Subcutaneous abdominal adipose tissue (tissue), 5 donors: ENCODE data around the gene ADGRA1.

Source experiments
- H3K27ac ChIP-seq: one replicate; pipeline ENCODE4 v1.7.0; 2013; ENCODE audit warnings: low read depth, mild to moderate bottlenecking, inconsistent platforms, low read length, moderate library complexity
- H3K27me3 ChIP-seq, 5 donors: one replicate each; pipeline ENCODE4 v1.7.0; 2013; ENCODE audit warnings: low read length in 5 of 5, inconsistent platforms in 1 of 5; ENCODE audit not compliant: control insufficient read depth in 5 of 5, insufficient read depth in 4 of 5
- H3K36me3 ChIP-seq, 5 donors: one replicate each; pipeline ENCODE4 v1.7.0; 2013; ENCODE audit warnings: low read length in 5 of 5; ENCODE audit not compliant: control insufficient read depth in 5 of 5, insufficient read depth in 5 of 5
- H3K4me1 ChIP-seq, 5 donors: one replicate each; pipeline ENCODE4 v1.7.0; 2013; ENCODE audit warnings: low read length in 5 of 5, mild to moderate bottlenecking in 3 of 5, moderate library complexity in 1 of 5; ENCODE audit not compliant: control insufficient read depth in 5 of 5, insufficient read depth in 5 of 5
- H3K4me3 ChIP-seq, 5 donors: one replicate each; pipeline ENCODE4 v1.7.0; 2013; ENCODE audit warnings: low read length in 5 of 5, low read depth in 1 of 5
- H3K9ac ChIP-seq, 5 donors: one replicate each; pipeline ENCODE4 v1.7.0; 2013; ENCODE audit warnings: low read length in 5 of 5, mild to moderate bottlenecking in 4 of 5, moderate library complexity in 3 of 5
- H3K9me3 ChIP-seq, 5 donors: one replicate each; pipeline ENCODE4 v1.7.0; 2013; ENCODE audit warnings: low read length in 5 of 5; ENCODE audit not compliant: control insufficient read depth in 5 of 5
- donor health status: healthy.
- donor health status: healthy.
- donor health status: healthy.
- donor health status: healthy.
- donor health status: healthy.

ADGRA1 gene

DNA sequence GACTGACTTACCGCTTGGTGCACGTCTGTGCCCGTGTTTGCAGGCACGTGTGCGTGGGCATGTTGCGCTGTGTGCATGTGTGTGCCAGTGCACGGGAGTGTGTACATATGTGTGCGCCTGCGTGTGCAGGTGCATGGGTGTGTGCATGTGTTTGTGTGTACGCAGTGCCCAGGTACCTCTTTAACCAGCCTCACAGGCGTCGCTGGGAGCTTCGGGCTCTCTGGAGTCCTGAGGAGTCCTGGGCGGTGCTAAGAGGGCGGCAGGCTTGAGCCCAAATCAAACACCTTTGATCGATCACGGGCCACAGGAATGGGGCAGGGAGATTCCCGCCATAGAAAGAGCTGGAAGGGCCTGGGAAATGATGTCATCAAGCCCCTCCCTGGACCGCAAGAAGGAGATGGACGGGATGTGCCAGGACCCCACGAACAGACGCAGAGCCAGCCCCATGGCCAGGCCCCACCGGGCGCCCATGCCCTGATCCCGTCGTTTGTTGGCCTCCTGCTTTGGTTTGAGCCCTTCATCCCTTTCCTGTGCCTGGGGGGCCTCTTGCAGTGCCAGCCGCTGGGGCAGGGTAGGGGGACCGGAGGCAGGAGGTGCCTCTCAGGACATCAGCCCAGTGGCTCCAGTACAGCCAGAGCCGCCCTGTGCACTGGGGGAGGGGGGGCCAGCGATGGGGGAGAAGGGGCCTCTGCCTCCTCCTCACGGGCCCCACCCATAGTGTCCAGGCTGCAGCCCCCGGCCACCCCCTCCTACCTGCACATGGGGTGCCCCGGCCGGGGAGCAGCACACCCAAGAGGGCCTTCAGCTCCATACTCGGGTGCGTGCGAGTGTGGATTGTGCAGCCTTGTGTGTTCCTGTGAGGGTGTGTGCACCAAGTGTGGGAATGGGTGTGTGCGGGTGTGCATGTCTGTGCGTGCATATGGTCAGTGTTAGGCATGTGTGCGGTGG is 78.1 kb downstream of the ADGRA1 start:
- peaks cover 0 to 2% (median 0%) of the 10 kb centered on the region in 5 donors for H3K9me3 ChIP-seq
- no peak overlapping the region for H3K4me3 ChIP-seq
- H3K4me1 ChIP-seq, result peaks cover 2 to 16% (median 8%) of the 10 kb centered on the region in 5 donors

DNA sequence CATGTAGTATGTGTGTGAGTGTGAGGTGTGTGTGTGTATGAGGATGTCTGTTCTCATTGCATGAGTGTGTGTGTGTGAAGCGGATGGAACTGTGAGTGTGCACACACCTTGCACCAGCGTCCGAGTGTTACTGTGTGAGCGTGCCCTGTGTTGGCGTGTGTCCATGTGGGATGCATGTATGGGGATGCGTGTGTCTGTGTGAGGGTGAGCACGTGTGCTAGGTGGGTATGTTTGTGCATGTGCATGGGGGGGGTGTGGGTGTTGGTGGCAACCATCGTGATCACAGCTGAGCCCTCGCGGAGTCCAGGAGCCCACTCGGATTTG is 78.7 kb downstream of the ADGRA1 start:
- no peak overlapping the region for H3K27ac ChIP-seq
- H3K4me1 ChIP-seq, result peaks cover 2 to 10% (median 3%) of the 10 kb centered on the region in 5 donors
- H3K27me3 ChIP-seq, result peaks cover 37 to 58% (median 47%) of the 10 kb centered on the region in 5 donors
- peaks cover 0 to 2% (median 0%) of the 10 kb centered on the region in 5 donors for H3K9me3 ChIP-seq
- no peaks in the 10 kb centered on the region for H3K36me3 ChIP-seq
- H3K9ac ChIP-seq, result no peak overlapping the region
- no peak overlapping the region for H3K4me3 ChIP-seq

More for the DNA sequence above, 78.1 kb downstream of the ADGRA1 start:
- H3K27ac ChIP-seq, result no peak overlapping the region
- no peak overlapping the region for H3K9ac ChIP-seq
- H3K27me3 ChIP-seq, result peaks cover 44 to 64% (median 53%) of the 10 kb centered on the region in 5 donors
- no peaks in the 10 kb centered on the region for H3K36me3 ChIP-seq

DNA sequence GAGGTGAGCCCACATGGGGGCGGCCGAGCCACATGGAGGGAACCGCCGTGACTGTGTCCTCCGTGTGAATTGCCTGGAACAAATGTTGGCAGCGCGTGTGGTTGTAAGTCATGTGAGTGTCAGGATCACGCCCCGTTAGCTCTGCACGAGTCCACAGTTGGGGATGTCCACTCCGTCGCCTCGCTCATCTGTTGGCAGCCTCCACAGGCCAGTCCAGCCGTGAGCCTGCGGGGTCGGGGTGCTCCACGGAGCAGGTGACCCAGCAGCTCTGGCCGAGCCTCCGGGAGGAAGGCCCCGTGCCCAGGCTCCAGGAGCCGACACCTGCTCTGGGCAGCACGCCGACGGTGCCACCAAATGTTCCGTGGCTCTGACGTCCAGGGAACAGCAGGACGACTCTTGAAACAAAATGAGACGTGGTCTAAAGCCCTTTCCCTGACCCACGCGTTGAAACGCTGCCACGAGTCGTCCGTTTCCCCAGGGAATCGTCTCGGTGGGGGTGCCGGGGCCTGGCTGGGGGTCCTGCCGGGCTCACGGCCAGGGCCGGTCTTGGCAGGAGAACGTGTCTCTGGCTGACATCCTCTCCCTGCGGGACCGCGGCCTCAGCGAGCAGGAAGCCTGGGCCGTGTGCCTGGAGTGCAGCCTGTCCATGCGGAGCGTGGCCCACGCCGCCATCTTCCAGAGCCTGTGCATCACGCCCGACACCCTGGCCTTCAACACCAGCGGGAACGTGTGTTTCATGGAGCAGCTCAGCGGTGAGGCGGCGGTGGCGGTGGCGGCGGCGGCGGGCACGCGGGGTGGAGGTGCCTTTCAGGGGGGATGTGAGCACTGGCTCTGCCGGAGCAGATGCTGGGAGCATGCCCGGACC is 79.3 kb downstream of the ADGRA1 start:
- Histone ChIP-seq H3K4me3 (no peak overlapping the region), H3K9me3 (peaks cover 0 to 2% (median 0%) of the 10 kb centered on the region in 5 donors), H3K4me1 (peaks cover 0 to 10% (median 3%) of the 10 kb centered on the region in 5 donors), H3K27ac (no peak overlapping the region), H3K27me3 (peaks cover 32 to 52% (median 42%) of the 10 kb centered on the region in 5 donors), H3K9ac (no peak overlapping the region), H3K36me3 (no peaks in the 10 kb centered on the region)

DNA sequence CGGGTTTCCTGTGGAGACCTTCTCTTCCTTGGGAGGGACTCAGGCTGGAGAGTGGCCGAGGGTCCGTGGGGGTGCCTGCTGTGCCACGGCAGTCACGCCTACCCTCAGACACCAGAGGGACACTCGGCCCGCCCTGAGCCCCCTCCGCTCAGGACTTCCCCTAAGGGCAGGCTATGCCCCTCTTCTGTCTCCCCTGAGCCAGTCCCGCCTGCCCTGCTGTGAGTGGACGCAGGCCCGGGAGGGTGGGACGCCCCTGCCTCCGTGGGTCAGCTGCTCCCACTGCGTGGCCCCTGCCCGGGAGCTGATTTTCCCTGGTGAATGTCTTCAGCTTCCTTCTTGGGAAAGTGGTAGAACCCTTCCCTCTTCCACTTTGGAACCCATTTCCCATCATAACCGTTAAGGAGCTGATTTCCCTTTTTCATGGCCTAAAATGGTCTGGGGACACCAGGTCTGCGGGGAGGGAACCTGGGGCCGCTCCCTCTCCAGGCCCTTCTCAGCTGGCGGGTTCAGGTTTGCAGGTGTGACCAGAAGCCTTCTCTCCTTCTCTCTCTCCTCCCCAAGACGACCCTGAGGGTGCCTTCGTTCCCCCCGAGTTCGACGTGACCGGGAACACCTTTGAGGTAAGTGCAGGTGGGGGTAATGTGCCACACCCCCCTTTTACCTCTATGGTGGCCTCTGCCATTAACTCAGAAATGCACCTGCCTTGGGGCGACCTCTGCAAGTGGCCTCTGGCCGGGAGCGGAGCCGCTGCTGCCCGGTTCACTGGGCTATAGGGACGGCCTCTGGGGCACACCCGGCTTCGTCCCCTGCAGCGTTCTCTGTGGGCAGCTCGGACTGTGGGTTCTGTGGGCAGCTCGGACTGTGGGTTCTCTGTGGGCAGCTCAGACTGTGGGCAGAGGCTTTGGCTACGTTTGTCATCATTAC is 80.2 kb downstream of the ADGRA1 start:
- peaks cover 23 to 43% (median 34%) of the 10 kb centered on the region in 5 donors for H3K27me3 ChIP-seq
- no peak overlapping the region for H3K4me3 ChIP-seq
- H3K4me1 ChIP-seq, result peaks cover 0 to 10% (median 3%) of the 10 kb centered on the region in 5 donors
- no peak overlapping the region for H3K27ac ChIP-seq
- no peak overlapping the region for H3K9ac ChIP-seq
- H3K36me3 ChIP-seq, result no peaks in the 10 kb centered on the region
- H3K9me3 ChIP-seq, result peaks cover 0 to 2% (median 0%) of the 10 kb centered on the region in 5 donors

DNA sequence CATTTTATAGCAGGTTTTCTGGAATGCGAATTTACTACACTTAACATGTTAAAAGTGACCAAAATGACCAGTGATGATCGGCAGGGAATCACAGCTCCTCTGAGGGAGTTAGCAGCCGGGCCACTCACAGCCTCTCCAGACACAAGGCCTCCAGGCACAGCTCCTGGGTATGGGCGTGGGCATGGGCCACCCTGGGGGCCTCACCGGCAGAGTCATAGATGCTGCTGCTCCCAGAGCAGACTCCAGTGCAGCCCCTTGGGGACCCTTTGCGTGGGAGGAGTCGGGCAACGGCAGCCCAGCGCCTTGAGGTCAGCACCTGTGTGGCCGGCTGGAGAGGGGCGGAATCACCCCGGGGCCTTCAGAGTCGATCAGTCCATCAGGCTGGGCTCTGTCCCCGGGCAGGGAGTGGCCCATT is 80.9 kb downstream of the ADGRA1 start:
- no peak overlapping the region for H3K4me3 ChIP-seq
- peaks cover 0 to 2% (median 0%) of the 10 kb centered on the region in 5 donors for H3K9me3 ChIP-seq
- no peaks in the 10 kb centered on the region for H3K36me3 ChIP-seq
- no peak overlapping the region for H3K9ac ChIP-seq
- peaks cover 0 to 10% (median 3%) of the 10 kb centered on the region in 5 donors for H3K4me1 ChIP-seq
- peaks cover 22 to 38% (median 28%) of the 10 kb centered on the region in 5 donors for H3K27me3 ChIP-seq
- no peak overlapping the region for H3K27ac ChIP-seq

DNA sequence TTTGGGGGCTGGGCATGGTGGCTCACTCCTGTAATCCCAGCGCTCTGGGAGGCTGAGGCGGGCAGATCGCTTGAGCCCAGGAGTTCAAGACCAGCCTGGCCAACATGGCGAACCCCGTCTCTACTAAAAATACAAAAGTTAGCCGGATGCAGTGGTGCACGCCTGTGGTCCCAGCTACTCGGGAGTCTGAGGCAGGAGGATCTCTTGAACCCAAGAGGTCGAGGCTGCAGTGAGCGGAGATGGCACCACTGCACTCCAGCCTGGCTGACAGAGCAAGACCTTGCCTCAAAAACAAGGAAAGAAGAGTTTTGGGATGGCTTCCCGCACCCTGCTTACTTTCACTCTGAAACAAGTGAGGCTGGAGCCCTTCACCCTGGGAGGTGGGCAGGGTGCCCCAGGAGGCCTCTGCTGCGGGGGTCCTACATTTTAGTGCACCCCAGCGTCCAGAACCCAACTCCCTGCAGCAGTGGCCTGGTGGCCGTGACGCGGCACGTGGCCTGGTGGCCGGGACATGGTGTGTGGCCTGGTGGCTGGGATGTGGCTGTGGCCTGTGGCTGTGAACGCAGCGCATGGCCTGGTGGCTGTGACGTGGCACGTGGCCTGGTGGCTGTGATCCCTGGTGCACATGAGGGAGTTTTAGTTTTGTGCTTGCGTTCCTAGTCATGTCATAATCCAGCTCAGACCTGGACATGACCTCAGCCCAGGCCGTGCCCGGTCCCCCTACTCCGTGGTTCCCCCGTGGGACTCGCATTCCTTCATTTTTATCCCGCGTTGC is 81.6 kb downstream of the ADGRA1 start:
- H3K36me3 ChIP-seq, result no peaks in the 10 kb centered on the region
- no peak overlapping the region for H3K27ac ChIP-seq
- no peak overlapping the region for H3K9ac ChIP-seq
- peaks cover 0 to 10% (median 3%) of the 10 kb centered on the region in 5 donors for H3K4me1 ChIP-seq
- H3K4me3 ChIP-seq, result no peak overlapping the region
- peaks cover 22 to 32% (median 28%) of the 10 kb centered on the region in 5 donors for H3K27me3 ChIP-seq
- H3K9me3 ChIP-seq, result peaks cover 0 to 2% (median 0%) of the 10 kb centered on the region in 5 donors

DNA sequence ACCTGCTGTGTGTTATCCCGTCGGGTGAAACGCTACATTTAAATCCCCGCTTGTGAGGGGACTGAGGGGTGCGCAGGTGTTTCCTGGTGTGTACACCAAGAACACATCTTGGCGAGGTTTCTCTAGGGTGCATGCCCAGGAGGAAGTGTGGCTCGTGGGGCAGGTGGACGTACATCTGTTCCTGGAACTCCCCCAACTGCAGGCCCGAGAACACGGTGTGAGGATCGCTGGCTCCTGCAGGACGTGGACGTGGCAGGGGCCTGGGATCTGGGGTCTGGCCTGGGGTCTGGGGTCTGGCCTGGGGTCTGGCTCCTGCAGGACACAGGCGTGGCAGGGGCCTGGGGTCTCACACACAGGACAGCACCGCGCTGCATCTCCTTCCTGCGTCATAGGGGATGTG is 82.4 kb downstream of the ADGRA1 start:
- no peak overlapping the region for H3K4me3 ChIP-seq
- no peak overlapping the region for H3K27ac ChIP-seq
- no peaks in the 10 kb centered on the region for H3K36me3 ChIP-seq
- peaks cover 0 to 10% (median 3%) of the 10 kb centered on the region in 5 donors for H3K4me1 ChIP-seq
- peaks cover 0 to 2% (median 0%) of the 10 kb centered on the region in 5 donors for H3K9me3 ChIP-seq
- no peak overlapping the region for H3K9ac ChIP-seq
- H3K27me3 ChIP-seq, result peaks cover 17 to 29% (median 24%) of the 10 kb centered on the region in 5 donors

DNA sequence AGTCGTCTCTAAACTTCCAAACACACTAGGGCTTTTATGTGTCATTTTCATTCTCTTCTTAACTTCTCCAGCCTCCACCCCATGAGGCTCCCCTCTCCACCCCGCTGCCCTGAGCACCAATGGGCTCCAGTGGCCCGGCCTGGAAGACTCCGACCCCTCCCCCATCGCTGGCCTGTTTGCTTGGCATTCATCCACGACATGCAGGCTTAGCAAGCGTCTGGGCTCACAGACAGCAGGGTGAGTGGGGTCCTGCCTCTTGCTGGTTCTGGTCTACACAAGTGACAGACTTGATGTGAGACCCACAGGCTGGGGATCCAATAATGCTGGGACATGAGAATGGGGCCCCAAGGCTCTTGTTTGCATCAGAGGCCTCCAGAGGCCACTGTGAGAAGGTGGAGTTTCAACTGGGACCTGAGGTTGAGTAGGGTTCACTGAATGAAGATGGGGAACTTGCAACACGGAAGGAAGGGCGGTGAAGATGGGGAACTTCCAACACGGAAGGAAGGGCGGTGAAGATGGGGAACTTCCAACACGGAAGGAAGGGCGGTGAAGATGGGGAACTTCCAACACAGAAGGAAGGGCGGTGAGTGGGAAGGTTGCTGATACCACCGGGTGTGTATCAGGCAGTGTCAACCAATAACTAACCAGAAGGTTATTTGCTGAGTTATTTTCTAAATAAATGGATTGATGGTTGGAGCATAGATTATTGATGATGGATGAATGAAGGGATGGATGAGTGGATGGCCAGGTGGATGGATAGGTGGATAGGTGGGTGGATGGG is 86.3 kb downstream of the ADGRA1 start:
- Histone ChIP-seq H3K4me1 (no peaks in the 10 kb centered on the region), H3K9me3 (peaks cover 0 to 12% (median 0%) of the 10 kb centered on the region in 5 donors), H3K4me3 (no peak overlapping the region), H3K36me3 (no peaks in the 10 kb centered on the region), H3K9ac (no peak overlapping the region), H3K27ac (no peak overlapping the region), H3K27me3 (peaks cover 3 to 13% (median 9%) of the 10 kb centered on the region in 5 donors)
